ACHN (cell line): ENCODE measurements around the gene OTOGL.
A peak's percentile ranks its signal among the peaks of the same experiment; 100 is the strongest.
"Not testable (repeated sequence)": the region's sequence is repeated elsewhere in the genome, so short reads cannot be mapped to it uniquely, and the experiment has no call there.

Experiments
- DNase-seq: peaks from one replicate; pipeline ENCODE4 v3.0.0-alpha.2; 2015
- in situ Hi-C: cut with HindIII; loops from 2 replicates; pipeline ENCODE4 v1.10.0; 2017; ENCODE audit warnings: low sequenced_read_pairs, low pct_ligation_motif_present, low pct_unique_long_range_greater_than_20kb

The OTOGL gene

DNA sequence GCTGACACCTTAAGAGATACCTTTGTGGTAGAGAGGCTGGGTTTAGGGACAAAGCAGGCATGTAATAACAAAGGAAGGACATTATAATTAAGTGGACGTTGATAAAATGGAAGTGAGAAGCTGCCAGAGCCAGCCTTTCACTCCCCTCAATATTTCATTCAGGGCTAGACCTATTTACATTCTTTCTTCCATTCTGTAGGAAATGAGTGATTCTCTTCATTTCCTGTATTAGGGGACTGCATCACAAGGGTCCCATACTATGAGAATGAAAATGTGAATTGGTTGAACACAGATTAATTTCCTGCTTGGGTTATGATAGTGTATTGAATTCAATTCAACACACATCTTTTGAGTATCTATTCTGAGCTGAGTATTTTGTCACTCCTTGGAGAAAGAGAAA lies 143.0 kb downstream of the OTOGL start:
- no peak for DNase-seq
- in situ Hi-C loops, result no loop called here

GRCh38 chr12:80249581-80249980 lies 150.2 kb downstream of the OTOGL start:
- in situ Hi-C loops, DNase-seq: not testable (repeated sequence)

GRCh38 chr12:80257920-80258319 lies 158.6 kb downstream of the OTOGL start:
- no peak for DNase-seq
- in situ Hi-C loops, result no loop called here

GRCh38 chr12:80260269-80260668 lies 160.9 kb downstream of the OTOGL start:
- no peak for DNase-seq
- in situ Hi-C loops, result no loop called here

DNA sequence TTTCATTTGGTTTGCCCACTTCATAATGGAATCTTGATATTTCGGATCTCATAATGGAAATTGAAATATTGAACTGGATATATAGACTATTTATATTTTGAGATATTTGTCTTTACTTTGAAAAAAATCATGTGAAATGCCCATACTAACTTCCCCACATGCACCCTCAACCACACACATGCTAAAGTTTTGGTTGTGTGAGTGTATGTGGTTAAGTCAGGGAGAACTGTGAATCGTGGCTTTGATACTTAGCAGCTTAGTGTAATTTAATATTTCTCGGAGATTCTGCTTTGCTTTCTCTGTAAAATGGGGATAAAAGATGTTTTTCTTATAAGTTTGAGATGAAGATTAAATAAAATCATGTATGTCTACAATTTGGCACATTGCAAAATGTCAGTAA lies 162.1 kb downstream of the OTOGL start:
- in situ Hi-C loops, result no loop called here
- no peak for DNase-seq

- peak; percentile 92 for DNase-seq
These were observed 163.0 kb downstream of the OTOGL start for GRCh38 chr12:80262346-80262745.

DNA sequence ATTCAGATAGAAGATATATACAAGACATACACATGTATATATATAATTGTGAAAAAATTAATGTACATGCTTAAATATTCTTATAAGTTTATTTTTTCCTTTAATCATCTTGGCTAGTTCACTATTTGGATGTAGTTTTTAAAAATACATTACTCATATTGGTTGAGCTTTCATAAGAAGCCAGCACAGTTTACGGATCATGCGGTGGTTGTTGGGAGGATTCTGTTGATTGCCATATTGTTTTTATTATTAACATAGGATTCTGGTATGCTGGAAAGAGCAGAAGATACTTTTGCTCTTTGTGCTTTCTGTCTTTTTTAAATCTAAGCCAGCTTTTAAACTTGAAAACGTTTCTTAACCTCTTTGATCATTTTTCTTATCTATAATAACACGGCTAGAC lies 163.4 kb downstream of the OTOGL start:
- in situ Hi-C loops, result no loop called here
- peak; percentile 17 for DNase-seq

More at GRCh38 chr12:80262346-80262745, 163.0 kb downstream of the OTOGL start:
- in situ Hi-C loops, result no loop called here

- DNase-seq, result no peak
- in situ Hi-C loops, result no loop called here
These were observed 165.0 kb downstream of the OTOGL start for GRCh38 chr12:80264386-80264785.

GRCh38 chr12:80264891-80265290 lies 165.6 kb downstream of the OTOGL start:
- no peak for DNase-seq
- in situ Hi-C loops, result no loop called here

- DNase-seq, result peak; percentile 94
- in situ Hi-C loops, result no loop called here
These were observed 169.8 kb downstream of the OTOGL start for GRCh38 chr12:80268924-80269749.

- DNase-seq, result peak; percentile 78
- in situ Hi-C loops, result no loop called here
These were observed 170.6 kb downstream of the OTOGL start for GRCh38 chr12:80269803-80270552.

DNA sequence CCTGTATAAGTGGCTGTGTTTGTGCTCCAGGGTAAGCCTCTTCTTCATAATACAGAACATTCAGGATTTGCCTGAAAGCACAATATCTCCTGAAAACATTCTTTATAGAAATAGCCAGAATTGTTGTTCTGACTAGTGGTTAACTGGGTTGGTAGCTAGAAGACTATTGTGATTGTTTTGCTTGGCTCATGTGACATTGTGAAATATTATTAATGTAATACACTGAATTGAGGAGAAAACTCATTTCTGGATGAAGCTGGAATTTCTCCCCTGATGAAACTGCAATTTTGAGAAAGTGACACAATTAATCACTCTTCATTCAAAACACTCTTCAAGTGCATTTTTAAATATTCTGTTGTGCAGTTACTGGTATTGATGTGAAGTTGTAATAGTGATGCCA lies 172.4 kb downstream of the OTOGL start:
- no peak for DNase-seq
- in situ Hi-C loops, result no loop called here

DNA sequence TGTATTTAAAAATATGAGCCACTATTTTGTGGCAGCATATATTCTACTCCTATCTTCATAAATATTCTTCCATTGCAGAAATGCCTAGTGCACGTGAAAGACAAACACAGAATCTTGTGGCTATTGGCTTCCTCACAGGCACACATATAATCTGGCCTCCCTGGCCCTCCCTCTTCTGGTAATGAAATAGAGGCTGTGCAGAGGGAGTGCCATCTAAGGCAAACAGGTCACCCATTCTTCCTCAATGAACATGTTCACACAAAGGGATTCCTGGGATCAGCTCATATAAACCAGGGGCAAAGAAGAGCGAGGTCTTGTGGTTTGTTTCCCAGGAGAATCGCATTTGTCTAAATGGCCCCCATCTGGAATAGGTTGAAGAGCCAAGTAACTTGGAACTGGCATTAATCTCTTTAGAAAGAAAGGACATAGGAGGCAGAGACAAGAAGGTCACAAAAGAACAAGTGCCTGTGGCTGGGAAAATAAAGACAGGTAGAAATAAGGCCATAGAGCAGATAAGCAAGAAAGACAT lies 173.1 kb downstream of the OTOGL start:
- in situ Hi-C loops, result no loop called here
- no peak for DNase-seq

DNA sequence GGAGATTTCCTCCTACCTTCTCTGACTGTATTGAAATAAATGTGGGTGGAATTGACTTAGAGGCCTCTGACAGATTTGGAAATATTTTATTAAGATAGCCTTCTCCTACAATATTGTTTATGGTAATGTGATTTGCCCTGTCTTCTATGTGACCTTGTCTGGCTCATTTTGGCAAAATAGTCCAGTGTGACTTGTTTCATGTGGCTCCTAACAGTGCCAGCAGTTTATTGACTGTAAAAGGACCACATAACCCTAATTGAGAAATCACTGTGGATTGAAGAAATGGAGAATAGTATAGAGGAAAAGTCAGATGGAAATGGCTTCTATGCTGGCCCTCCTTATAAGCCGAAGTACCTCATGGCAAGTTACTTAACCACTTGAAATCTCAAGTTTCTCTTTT lies 173.8 kb downstream of the OTOGL start:
- DNase-seq, result no peak
- in situ Hi-C loops, result no loop called here

DNA sequence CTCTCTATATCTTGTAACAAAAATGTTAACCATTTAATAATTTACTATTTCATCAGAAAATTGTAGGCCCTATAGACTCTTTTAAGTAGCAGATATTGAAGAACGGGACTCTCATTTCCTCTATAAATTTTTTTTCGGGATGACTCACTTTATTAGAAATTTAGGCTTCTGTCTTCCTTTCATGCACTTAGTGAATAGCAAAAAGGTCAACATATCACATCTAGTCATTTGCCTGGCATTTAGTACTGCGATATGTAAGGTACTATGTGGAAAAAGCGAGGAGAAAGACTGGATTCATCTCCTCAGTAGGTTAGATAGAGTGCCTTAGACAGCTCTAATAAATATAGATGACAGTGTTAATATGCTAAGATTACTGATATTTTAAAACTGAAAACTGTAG lies 178.4 kb downstream of the OTOGL start:
- no peak for DNase-seq
- in situ Hi-C loops, result no loop called here

GRCh38 chr12:80282226-80282625 lies 182.9 kb downstream of the OTOGL start:
- in situ Hi-C loops, result no loop called here

DNA sequence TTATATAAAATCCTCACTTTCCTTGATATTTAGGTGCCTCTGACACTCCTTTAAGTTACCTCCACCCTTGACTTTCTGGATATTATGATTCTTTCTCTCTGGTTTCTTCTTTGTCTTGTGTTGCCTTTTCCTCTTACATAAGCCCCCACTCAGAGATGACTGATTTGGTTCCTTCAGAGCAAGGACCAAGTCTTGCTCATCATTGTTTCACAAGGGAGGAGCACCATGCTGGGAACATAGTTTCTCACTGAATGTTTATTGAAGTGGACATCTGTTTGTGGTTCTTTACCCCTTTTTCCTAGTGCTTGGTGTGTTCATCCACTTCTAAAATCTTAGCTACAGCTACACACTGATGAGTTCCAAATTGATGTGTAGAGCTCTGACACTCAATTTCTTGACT lies 183.4 kb downstream of the OTOGL start:
- DNase-seq, result no peak
- in situ Hi-C loops, result no loop called here

More at GRCh38 chr12:80282226-80282625, 182.9 kb downstream of the OTOGL start:
- DNase-seq, result no peak

GRCh38 chr12:80291108-80291754 lies 191.9 kb downstream of the OTOGL start:
- in situ Hi-C loops, result no loop called here
- no peak for DNase-seq

GRCh38 chr12:80293347-80293746 lies 194.0 kb downstream of the OTOGL start:
- no peak for DNase-seq
- in situ Hi-C loops, result no loop called here
